ENCODE results near the gene SPAG6. TPM values are rescaled to one million over a fixed set of nuclear protein-coding genes. Genes with fewer than 3 reads are reported as not detected.

Gene SPAG6
- total and polyA plus RNA-seq, 2 of the 8 experiments (the other 6 are each of a cell fraction or from before 2014, with no cell fraction given) = 0.14 TPM; not detected in 1

- no peak overlapping the region for H2BK12ac ChIP-seq (ENCODE audit: low read depth, low read length)
- no peak overlapping the region for H3K23ac ChIP-seq (ENCODE audit: insufficient read length)
- peaks cover 63 to 79% (median 71%) of the 10 kb centered on the region in 4 experiments for H3K27me3 ChIP-seq (replicated peaks in 1 of 4; ENCODE audit: control insufficient read depth in 3 of 4, extremely low read depth in 1 of 4, insufficient read depth in 3 of 4, low read length in 3 of 4)
- POLR2A ChIA-PET (ENCODE audit: partially characterized antibody) = interaction anchor here (1.3 kb wide), 1 partner anchor 18 kb away, joined by 4 read pairs; the partner anchor contains the start of gene COMMD3
- no peaks in the 10 kb centered on the region for H3K79me1 ChIP-seq (ENCODE audit: low read depth, low read length)
- no peak overlapping the region for H4K91ac ChIP-seq (replicated peaks; ENCODE audit: insufficient read length, low read length)
- TF ChIP-seq CBX8 (IDR thresholded peaks at IDR 0.05; ENCODE audit: borderline replicate concordance, low read depth, low read length) = 0 out of 2 replicates have a peak, but pooled peaks have one; percentile 24
- TF ChIP-seq SIRT6 (IDR thresholded peaks at IDR 0.05; ENCODE audit: low read length) = no peak
- TF ChIP-seq EZH2 (IDR thresholded peaks at IDR 0.05; ENCODE audit: low read depth, low read length, severe bottlenecking) = peak; percentile 66
- peak; percentile 94; the same call in 1 of the 2 replicates for TF ChIP-seq SUZ12 (IDR thresholded peaks at IDR 0.05; ENCODE audit: low read length)
- H4K5ac ChIP-seq (ENCODE audit: insufficient read length, low read depth, low read length) = no peak overlapping the region
- peaks cover 9% of the 10 kb centered on the region; the same call in 1 of the 2 replicates for H3K23me2 ChIP-seq (ENCODE audit: low read depth, low read length)
- no peaks in the 10 kb centered on the region; a peak in 1 of 4 replicates for H3K9me3 ChIP-seq (ENCODE audit: insufficient read depth in 2 of 2, low read depth in 1 of 2, low read length in 1 of 2)
- H4K20me1 ChIP-seq (replicated peaks in 1 of 2; ENCODE audit: control insufficient read depth in 1 of 2, insufficient read depth in 2 of 2, low read length in 2 of 2) = peaks cover 0 to 7% of the 10 kb centered on the region in 2 experiments
- H2BK20ac ChIP-seq (ENCODE audit: low read length) = no peak overlapping the region
- H4K8ac ChIP-seq (ENCODE audit: extremely low read depth, insufficient read depth, low read length) = no peak overlapping the region
- no peak overlapping the region for H3K56ac ChIP-seq (replicated peaks; ENCODE audit: insufficient read length, low read depth, low read length)
- H3K27ac ChIP-seq (ENCODE audit: low read depth, low read length) = no peak overlapping the region
- H3K79me2 ChIP-seq (ENCODE audit: control insufficient read depth in 1 of 2, insufficient read depth in 2 of 2, low read length in 2 of 2) = no peaks in the 10 kb centered on the region
- 7% methylated on average over 16 of the region's 16 CpGs; no CpG with 5 or more reads in 1 of the 2 experiments for WGBS, 2 experiments (ENCODE audit: extremely low coverage in 1 of 2, insufficient coverage in 1 of 2, insufficient read length in 1 of 2, insufficient replicate concordance in 2 of 2, low coverage in 1 of 2, low lambda C conversion rate in 2 of 2, missing lambda C conversion rate in 1 of 2)
- no peak overlapping the region for H3K9ac ChIP-seq (replicated peaks in 1 of 4; ENCODE audit: extremely low read depth in 1 of 4, low read depth in 3 of 4, low read length in 3 of 4)
- H3K18ac ChIP-seq (ENCODE audit: extremely low read depth, low read length) = no peak overlapping the region
- H3K4me1 ChIP-seq (replicated peaks in 1 of 4; ENCODE audit: control insufficient read depth in 3 of 4, insufficient read depth in 4 of 4, low read length in 3 of 4) = peaks cover 0 to 19% (median 9%) of the 10 kb centered on the region in 4 experiments; a peak in 6 of 7 replicates
- no peak overlapping the region for H2AK5ac ChIP-seq (ENCODE audit: low read depth, low read length)
- no peak for FAIRE-seq
- no peak overlapping the region for H2BK120ac ChIP-seq (replicated peaks; ENCODE audit: low read depth, low read length)
- H3K36me3 ChIP-seq (ENCODE audit: control insufficient read depth in 2 of 4, insufficient read depth in 4 of 4, low read length in 3 of 4) = peaks cover 0 to 3% (median 0%) of the 10 kb centered on the region in 4 experiments; a peak in 3 of 8 replicates
- DNase-seq (ENCODE audit: low read depth in 1 of 2, low spot score in 2 of 2) = no peak
- 0 out of 2 replicates have a peak overlapping the region, but pooled peaks have one; percentile 0 for H2BK15ac ChIP-seq (ENCODE audit: low read length)
- H2BK5ac ChIP-seq (ENCODE audit: low read depth, low read length) = no peak overlapping the region
- H3K4me3 ChIP-seq (ENCODE audit: extremely low read depth in 1 of 4, insufficient read depth in 2 of 4, low read depth in 3 of 4, low read length in 4 of 4) = peak overlapping the region; percentile 15 to 57 (median 42); a peak in 4 of 8 replicates
- CTCF ChIA-PET (ENCODE audit: partially characterized antibody) = no interaction called here
- H2AFZ ChIP-seq (ENCODE audit: low read length) = peak overlapping the region; percentile 43; the same call in 1 of the 2 replicates
- peak overlapping the region; percentile 77 to 95 for H3K4me2 ChIP-seq (ENCODE audit: insufficient read depth in 1 of 2, low read depth in 2 of 2, low read length in 2 of 2)
- no peak overlapping the region for H3K14ac ChIP-seq (ENCODE audit: insufficient read length)
- no peak overlapping the region for H3K4ac ChIP-seq (replicated peaks; ENCODE audit: insufficient read length, low read depth, low read length)
These were observed 11.4 kb upstream of the SPAG6 start for GRCh38 chr10:22333975-22334282.

Measured in H1 (cell line).